ENCODE data around the gene LRRC4C.

GRCh38 chr11:41404109-41404508 lies 55.3 kb downstream of the LRRC4C start:
- TF ChIP-seq CTCF (IDR thresholded peaks at IDR 0.05) (no peak), POLR2A (IDR thresholded peaks at IDR 0.05) (no peak)
